ENCODE results near the gene BRCA1. TPM values are rescaled to one million over a fixed set of nuclear protein-coding genes. Genes with fewer than 3 reads are reported as not detected.

BRCA1 gene
- 5.2 and 16.0 TPM in 2 replicates for total RNA-seq

GRCh38 chr17:43125133-43125966, at the start of gene BRCA1:
BRCA1 (minus strand) TSS chr17:43125364; CDS start chr17:43124096, 1,268 bp downstream.

DNA sequence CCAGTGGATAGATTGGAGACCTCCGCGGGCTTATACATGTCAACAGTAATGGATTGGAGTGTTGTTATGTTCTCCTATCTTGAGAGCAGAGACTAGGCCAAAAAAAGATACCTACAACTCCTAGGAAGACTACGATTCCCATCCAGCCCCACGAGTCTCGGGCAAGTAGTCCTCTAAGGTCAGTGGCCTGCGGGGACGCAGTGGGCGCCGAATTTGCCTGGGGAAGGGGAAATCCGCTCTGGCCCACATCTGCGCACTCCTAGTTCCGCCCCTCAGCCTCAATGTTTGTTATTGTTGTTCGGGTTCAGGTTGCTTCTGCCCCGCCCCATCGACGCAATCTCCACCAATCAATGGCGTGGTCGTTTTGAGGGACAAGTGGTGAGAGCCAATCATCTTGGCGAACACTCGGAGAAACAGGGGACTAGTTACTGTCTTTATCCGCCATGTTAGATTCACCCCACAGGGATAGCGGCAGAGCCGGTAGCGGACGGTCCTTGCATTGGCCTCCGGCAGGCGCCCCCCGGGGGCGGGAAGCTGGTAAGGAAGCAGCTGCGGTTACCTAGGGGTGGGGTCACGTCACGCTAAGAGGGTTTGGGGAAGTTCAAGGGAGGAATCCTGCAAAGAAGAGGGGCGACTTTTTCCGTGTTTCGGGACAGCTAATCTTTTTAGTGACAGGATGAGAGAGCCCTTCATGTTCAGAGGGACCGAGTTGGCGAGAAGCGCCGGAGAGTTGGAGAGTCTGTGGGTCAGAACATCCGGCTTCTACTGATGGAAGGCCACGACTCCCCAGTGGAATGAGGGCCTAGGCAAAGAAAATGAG, 45.8 kb upstream of the BRCA1 start, which contains the start of gene NBR1:
Gene NBR1, plus strand, starts transcription at position 449 of the 820 bp plus-strand sequence. CDS start 4,586 bp downstream, outside the sequence.

DNA sequence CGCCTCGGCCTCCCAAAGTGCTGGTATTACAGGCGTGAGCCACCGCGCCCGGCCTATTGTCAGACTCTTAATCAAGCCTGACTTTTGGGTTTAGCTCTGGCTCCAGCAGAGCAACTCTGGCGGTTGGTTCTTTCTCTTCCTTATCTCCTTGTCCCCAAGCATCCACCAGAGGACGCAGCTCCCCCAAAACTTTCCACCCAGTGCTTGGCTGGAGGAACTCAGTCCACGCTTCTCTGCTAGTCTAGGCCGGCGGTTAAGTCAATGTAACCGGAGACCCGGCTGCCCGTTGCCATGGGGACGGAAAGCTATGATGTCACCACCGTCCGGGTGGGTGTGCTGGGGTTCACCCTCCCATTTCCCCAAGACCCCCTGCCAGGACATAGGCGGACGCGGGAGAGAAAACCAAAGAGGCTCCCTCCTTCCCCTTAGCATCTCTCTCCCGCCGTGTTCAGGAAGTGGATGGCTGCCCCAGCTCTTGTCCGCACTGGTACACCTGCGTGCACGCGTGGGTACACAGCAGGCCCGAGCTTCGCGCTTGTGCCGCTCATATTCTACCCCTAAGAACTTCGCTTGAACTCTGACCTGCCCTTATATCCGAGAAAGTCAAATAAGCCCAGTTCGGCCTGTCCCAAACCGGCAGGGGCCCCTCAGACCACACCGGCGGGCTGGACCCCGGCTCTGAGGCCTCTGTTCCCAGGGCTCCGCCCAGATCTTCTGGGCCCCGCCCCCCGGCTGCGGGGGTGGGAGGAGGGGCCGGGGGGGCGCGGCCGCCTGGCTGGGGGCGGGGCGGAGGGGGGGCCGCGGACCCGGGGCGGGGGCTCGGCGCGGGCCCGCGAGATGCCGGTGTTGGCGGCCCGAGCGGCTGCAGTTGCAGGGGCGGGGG, 100.5 kb downstream of the BRCA1 start, which contains the start of gene RND2:
Gene RND2, plus strand, starts transcription at position 825 of the 883 bp plus-strand sequence. CDS start 117 bp downstream, outside the sequence.

GRCh38 chr17:43021741-43022512, 103.2 kb downstream of the BRCA1 start, which contains the start of gene VAT1:
VAT1 (minus strand) TSS chr17:43022385; CDS start chr17:43022322, 63 bp downstream.

GRCh38 chr17:43006639-43007551, 118.3 kb downstream of the BRCA1 start, which contains the start of gene IFI35:
IFI35 (plus strand) TSS chr17:43006784; CDS start chr17:43006948, 164 bp downstream.

GRCh38 chr17:42997984-42998938, 126.9 kb downstream of the BRCA1 start, which contains the start of gene RPL27:
RPL27 (plus strand) TSS chr17:42998419; CDS start chr17:42998751, 332 bp downstream.

Small RNA genes within 50 kb of the gene (small RNA-seq; reads per million reads assigned to genes)
- gene AC060780.2 (not detected), gene AC060780.3 (not detected), gene AC135721.1 (not detected)

Other genes with a start within 250 kb of the BRCA1 start
- gene G6PC1, start 224.6 kb downstream of the BRCA1 start, total RNA-seq = not detected in 2 replicates
- 12.9 and 17.6 TPM in 2 replicates for gene AARSD1, start 160.9 kb downstream of the BRCA1 start, total RNA-seq
- 0.33 and 0.38 TPM in 2 replicates for gene PTGES3L, start 145.3 kb downstream of the BRCA1 start, total RNA-seq
- gene RUNDC1, start 144.8 kb downstream of the BRCA1 start, total RNA-seq = 10.2 and 11.8 TPM in 2 replicates
- 1,055 and 1,604 TPM in 2 replicates for gene RPL27, start 126.9 kb downstream of the BRCA1 start, total RNA-seq
- 7.8 and 10.5 TPM in 2 replicates for gene IFI35, start 118.6 kb downstream of the BRCA1 start, total RNA-seq
- gene VAT1, start 103.0 kb downstream of the BRCA1 start, total RNA-seq = 345 and 356 TPM in 2 replicates
- gene RND2, start 100.1 kb downstream of the BRCA1 start, total RNA-seq = under 0.01 and 0.10 TPM in 2 replicates
- 84.2 and 92.1 TPM in 2 replicates for gene NBR1, start 45.9 kb upstream of the BRCA1 start, total RNA-seq
- gene TMEM106A, start 86.5 kb upstream of the BRCA1 start, total RNA-seq = 7.4 and 9.8 TPM in 2 replicates
- gene CCDC200, start 103.3 kb upstream of the BRCA1 start, total RNA-seq = not detected in 2 replicates
- gene RNU2-1, start 108.6 kb upstream of the BRCA1 start, total RNA-seq = not detected in 2 replicates